GM12801 (cell line): Measurements from ENCODE around the gene RHOT1.

ENCODE experiments used
- CTCF ChIP-seq: IDR thresholded peaks from one replicate; pipeline ENCODE4 v1.5.1; 2011; ENCODE audit warnings: control low read depth; ENCODE audit not compliant: insufficient read length; ENCODE audit errors: extremely low read depth

The RHOT1 gene

GRCh38 chr17:32161029-32161428, 18.7 kb downstream of the RHOT1 start:
- TF ChIP-seq CTCF = no peak

GRCh38 chr17:32161506-32162365, 19.4 kb downstream of the RHOT1 start:
- TF ChIP-seq CTCF = no peak

- TF ChIP-seq CTCF = no peak
These were observed 32.6 kb downstream of the RHOT1 start for GRCh38 chr17:32174889-32175288.

GRCh38 chr17:32185875-32186274, 43.6 kb downstream of the RHOT1 start:
- no peak for TF ChIP-seq CTCF

DNA sequence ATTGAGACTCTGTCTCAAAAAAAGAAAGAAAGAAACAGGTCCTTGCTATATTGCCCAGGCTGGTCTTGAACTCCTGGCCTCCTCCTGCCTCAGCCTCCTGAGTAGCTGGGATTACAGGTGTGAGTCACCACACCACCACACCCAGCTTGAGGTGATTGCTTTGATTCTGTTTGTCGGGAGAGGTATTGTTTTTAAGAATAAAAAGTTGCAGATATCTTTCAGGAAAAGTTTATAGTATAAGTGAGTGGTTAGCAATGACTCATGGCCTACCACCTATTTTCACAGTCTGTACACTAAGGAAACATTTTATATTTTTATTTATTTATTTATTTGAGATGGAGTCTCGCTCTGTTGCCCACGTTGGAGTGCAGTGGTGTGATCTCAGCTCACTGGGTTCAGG, 45.0 kb downstream of the RHOT1 start:
- no peak for TF ChIP-seq CTCF

- TF ChIP-seq CTCF = no peak
These were observed 47.0 kb downstream of the RHOT1 start for GRCh38 chr17:32189343-32189742.

- no peak for TF ChIP-seq CTCF
These were observed 49.0 kb downstream of the RHOT1 start for GRCh38 chr17:32191306-32191705.

GRCh38 chr17:32192379-32192778, 50.1 kb downstream of the RHOT1 start:
- TF ChIP-seq CTCF = no peak
